HFF-Myc (cell line): ENCODE results near the gene IRS4.

Experiments
- DNase-seq: peaks from one replicate; pipeline ENCODE4 v3.0.0-alpha.2; 2011; ENCODE audit warnings: low read depth; ENCODE audit errors: extremely low read depth
- H3K4me3 ChIP-seq: replicated peaks from 2 replicates; pipeline ENCODE4 v1.5.1; 2011; ENCODE audit warnings: low read depth, mild to moderate bottlenecking, control low read depth, low read length
- CTCF ChIP-seq: IDR thresholded peaks from 2 replicates; pipeline ENCODE4 v1.5.1; 2012; ENCODE audit warnings: mild to moderate bottlenecking, low read depth, low read length, control low read depth; ENCODE audit errors: missing control alignments

IRS4 gene

GRCh38 chrX:108712886-108713285 lies 23.5 kb downstream of the IRS4 start:
- no peak for DNase-seq
- H3K4me3 ChIP-seq: no peak overlapping the region
- TF ChIP-seq CTCF: no peak

GRCh38 chrX:108704839-108705238 lies 31.5 kb downstream of the IRS4 start:
- TF ChIP-seq CTCF: no peak
- DNase-seq: no peak
- H3K4me3 ChIP-seq: no peak overlapping the region

- DNase-seq: no peak
- no peak overlapping the region for H3K4me3 ChIP-seq
- no peak for TF ChIP-seq CTCF
Observed at GRCh38 chrX:108702530-108702929, 33.8 kb downstream of the IRS4 start.

GRCh38 chrX:108701633-108702032 lies 34.7 kb downstream of the IRS4 start:
- peak; percentile 2 for DNase-seq

DNA sequence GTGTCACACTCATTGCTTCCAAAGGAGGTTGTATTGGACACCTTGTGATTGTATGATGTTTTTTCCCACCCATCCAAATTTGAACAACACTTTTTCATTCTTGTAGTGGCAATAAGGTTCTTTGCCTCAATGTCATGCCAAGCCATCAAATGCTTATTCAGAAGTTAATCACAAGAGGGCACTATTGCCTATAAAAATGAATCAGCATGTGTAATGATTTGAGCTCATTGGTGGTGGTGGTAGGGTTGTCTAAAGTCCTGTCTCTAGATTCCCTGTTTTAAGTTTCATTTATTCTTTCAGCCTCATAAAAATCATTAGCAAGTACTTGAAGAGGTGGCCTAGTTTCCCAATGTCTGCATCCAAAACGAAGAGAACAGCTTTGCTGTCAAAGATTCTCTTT lies 37.0 kb downstream of the IRS4 start:
- TF ChIP-seq CTCF: peak; percentile 6
- peak; percentile 3 for DNase-seq
- H3K4me3 ChIP-seq: no peak overlapping the region

More at GRCh38 chrX:108701633-108702032, 34.7 kb downstream of the IRS4 start:
- TF ChIP-seq CTCF: no peak
- H3K4me3 ChIP-seq: no peak overlapping the region

DNA sequence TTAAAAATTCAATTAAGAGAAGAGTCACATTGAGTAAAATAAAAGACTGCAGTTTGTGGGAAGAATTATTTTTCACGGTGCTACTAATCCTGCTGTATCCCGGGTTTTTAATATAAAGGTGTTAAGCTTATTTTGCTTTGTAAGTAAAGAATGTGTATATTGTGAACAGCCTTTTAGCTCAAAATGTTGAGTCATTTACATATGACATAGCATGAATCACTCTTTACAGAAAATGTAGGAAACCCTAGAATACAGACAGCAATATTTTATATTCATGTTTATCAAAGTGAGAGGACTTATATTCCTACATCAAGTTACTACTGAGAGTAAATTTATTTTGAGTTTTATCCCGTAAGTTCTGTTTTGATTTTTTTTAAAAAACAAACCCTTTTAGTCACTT lies 39.7 kb downstream of the IRS4 start:
- TF ChIP-seq CTCF: no peak
- H3K4me3 ChIP-seq: no peak overlapping the region
- no peak for DNase-seq
